Esophagus squamous epithelium (tissue), 5 donors: ENCODE data around the gene KLC4. TPM values are rescaled to one million over a fixed set of nuclear protein-coding genes. Genes with fewer than 3 reads are reported as not detected.
"Not testable (repeated sequence)": the region's sequence is repeated elsewhere in the genome, so short reads cannot be mapped to it uniquely, and the experiment has no call there.

Source experiments
- DNase-seq: peaks from one replicate; lab custom pipeline; 2025; lab: John Stamatoyannopoulos, UW
- H3K27ac ChIP-seq, 4 donors: fragments of 200-600 bp; sonication (generic); one replicate each; pipeline ENCODE4 v1.5.1; 2016 to 2019; ENCODE audit warnings: mild to moderate bottlenecking in 1 of 4
- H3K27me3 ChIP-seq, 4 donors: fragments of 200-600 bp; sonication (generic); 1 replicate in 3 of 4; 2 replicates in 1 of 4; pipeline versions ENCODE4 v1.5.1 to v1.6.0; 2017 to 2021; ENCODE audit warnings: antibody characterized with exemption in 1 of 4
- H3K36me3 ChIP-seq, 3 donors: fragments of 200-600 bp; sonication (generic); one replicate each; pipeline ENCODE4 v1.5.1; 2016 to 2019
- H3K4me1 ChIP-seq, 3 donors: fragments of 200-600 bp; sonication (generic); one replicate each; pipeline ENCODE4 v1.5.1; 2017 to 2019
- H3K4me3 ChIP-seq, 4 donors: fragments of 200-600 bp; sonication (generic); 1 replicate in 3 of 4; 2 replicates in 1 of 4; pipeline ENCODE4 v1.5.1; 2016 to 2019; ENCODE audit warnings: mild to moderate bottlenecking in 2 of 4, moderate library complexity in 1 of 4
- H3K9me3 ChIP-seq, 3 donors: fragments of 200-600 bp; sonication (generic); one replicate each; pipeline ENCODE4 v1.5.1; 2016 to 2019
- POLR2A ChIP-seq, 4 donors: fragments of 450-650 bp; IDR thresholded peaks; one replicate each; pipeline ENCODE4 v1.6.1; 2017; ENCODE audit warnings: antibody characterized with exemption in 4 of 4, mild to moderate bottlenecking in 4 of 4, moderate library complexity in 3 of 4
- WGBS, 2 donors: methylation state at CpG; one replicate each; pipeline ENCODE4 v1.1.5; 2018; 5-methylcytosine and 5-hydroxymethylcytosine counted together
- intact Hi-C: fragments of 100-400 bp; cut with DNase I; formaldehyde crosslinking; loops from one replicate; pipeline ENCODE4 v1.15.0; 2022
- total RNA-seq, 4 donors: library from RNA; depleted of rRNA; stranded (reverse); fragments of >200 nt; gene quantifications; one replicate each; pipeline ENCODE4 v1.1.0, GENCODE V29; 2016
- TF ChIP-seq, protein P1 (sequence below), 6 experiments: fragments of 450-650 bp in 4 of 6; fragments of 200-600 bp in 2 of 6; sonication (generic) in 2 of 6; IDR thresholded peaks; one replicate each; pipeline ENCODE4 v1.5.1; 2016 to 2019; ENCODE audit warnings: antibody characterized with exemption in 6 of 6, mild to moderate bottlenecking in 4 of 6, moderate library complexity in 4 of 6
- donor health status: DM: yes; HTN: yes; CAD: no.

KLC4 gene
- total RNA-seq, 4 donors from 2014 or later, result 4.5 to 15.8 (median 9.4) TPM

DNA sequence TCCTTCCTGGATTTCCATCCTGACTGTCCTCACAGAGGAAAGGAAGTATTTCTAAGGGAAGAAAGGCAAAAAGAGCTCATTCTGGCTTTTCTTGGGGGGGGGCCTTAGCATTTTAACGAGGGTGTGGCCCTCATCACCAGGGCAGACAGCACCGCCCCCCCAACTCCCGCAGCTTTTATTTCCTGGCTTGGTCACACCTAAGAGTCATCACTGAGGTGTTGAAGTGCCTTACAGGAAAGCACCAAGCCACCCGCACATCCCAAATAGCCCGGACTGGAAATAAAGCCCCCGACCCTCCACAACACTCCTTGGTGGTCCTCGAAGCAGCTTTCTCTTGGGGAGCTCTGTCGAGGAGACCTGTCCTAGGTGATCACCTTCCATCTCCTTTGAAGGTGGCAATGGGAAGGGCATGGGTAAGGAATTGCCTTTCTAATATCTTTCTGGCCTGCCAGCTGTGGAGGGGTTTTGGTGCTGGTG lies 17.9 kb downstream of the KLC4 start:
- intact Hi-C loops, result no loop called here
- Histone ChIP-seq H3K27ac (peak overlapping the region; percentile 78 to 86 (median 82)), H3K4me1 (peaks cover 9 to 48% (median 10%) of the 10 kb centered on the region in 3 donors), H3K36me3 (peaks cover 0 to 24% (median 0%) of the 10 kb centered on the region in 3 donors), H3K4me3 (peak overlapping the region; percentile 75 to 93 (median 86)), H3K27me3 (peaks cover 0 to 17% (median 0%) of the 10 kb centered on the region in 4 donors), H3K9me3 (no peaks in the 10 kb centered on the region)
- 6 to 28% methylated on average over 7 of the region's 8 CpGs for WGBS, 2 donors
- TF ChIP-seq, protein P1, sequence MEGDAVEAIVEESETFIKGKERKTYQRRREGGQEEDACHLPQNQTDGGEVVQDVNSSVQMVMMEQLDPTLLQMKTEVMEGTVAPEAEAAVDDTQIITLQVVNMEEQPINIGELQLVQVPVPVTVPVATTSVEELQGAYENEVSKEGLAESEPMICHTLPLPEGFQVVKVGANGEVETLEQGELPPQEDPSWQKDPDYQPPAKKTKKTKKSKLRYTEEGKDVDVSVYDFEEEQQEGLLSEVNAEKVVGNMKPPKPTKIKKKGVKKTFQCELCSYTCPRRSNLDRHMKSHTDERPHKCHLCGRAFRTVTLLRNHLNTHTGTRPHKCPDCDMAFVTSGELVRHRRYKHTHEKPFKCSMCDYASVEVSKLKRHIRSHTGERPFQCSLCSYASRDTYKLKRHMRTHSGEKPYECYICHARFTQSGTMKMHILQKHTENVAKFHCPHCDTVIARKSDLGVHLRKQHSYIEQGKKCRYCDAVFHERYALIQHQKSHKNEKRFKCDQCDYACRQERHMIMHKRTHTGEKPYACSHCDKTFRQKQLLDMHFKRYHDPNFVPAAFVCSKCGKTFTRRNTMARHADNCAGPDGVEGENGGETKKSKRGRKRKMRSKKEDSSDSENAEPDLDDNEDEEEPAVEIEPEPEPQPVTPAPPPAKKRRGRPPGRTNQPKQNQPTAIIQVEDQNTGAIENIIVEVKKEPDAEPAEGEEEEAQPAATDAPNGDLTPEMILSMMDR (IDR thresholded peaks at IDR 0.05), result no peak
- TF ChIP-seq POLR2A (IDR thresholded peaks at IDR 0.05), result no peak
- DNase-seq, result no peak

DNA sequence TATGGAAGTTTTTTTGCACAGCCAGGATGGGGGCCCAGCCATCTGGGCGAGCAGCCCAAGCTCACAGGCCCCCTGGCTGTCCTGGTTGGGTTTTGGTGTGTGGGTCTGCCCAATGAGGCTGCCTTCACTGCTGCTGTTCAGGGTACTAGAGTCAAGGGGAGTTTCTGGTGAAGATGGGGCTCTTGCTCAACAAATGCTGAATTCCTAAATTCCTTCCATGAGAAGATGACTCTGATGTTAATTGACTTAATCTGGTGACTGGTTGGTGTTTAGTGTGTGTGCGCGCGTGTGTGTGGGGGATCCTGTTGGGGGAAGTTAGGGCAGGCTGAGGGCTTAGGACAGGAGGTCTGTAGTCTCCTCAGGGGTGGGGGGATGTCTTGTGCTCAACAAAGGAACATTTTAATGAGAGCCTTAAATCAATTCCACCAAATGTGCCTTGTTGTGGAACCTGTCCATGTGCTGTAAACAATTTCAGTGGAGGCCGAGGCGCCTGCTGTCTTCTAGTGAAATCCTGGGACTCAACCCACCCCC lies 18.6 kb downstream of the KLC4 start:
- 75 to 87% methylated on average over 5 to 6 of the region's 6 CpGs for WGBS, 2 donors
- H3K4me1 ChIP-seq, result peaks cover 9 to 53% (median 10%) of the 10 kb centered on the region in 3 donors
- no peak for DNase-seq
- peak overlapping the region in 3 of 4 donors; percentile 80 to 86 (median 85) for H3K27ac ChIP-seq
- H3K4me3 ChIP-seq, result peak overlapping the region in 2 of 4 donors; percentile 83 to 93
- intact Hi-C loops, result no loop called here
- peaks cover 0 to 18% (median 0%) of the 10 kb centered on the region in 3 donors for H3K36me3 ChIP-seq
- H3K27me3 ChIP-seq, result peaks cover 0 to 17% (median 0%) of the 10 kb centered on the region in 4 donors
- no peaks in the 10 kb centered on the region for H3K9me3 ChIP-seq
- TF ChIP-seq, protein P1 (IDR thresholded peaks at IDR 0.05), result no peak
- no peak for TF ChIP-seq POLR2A (IDR thresholded peaks at IDR 0.05)

DNA sequence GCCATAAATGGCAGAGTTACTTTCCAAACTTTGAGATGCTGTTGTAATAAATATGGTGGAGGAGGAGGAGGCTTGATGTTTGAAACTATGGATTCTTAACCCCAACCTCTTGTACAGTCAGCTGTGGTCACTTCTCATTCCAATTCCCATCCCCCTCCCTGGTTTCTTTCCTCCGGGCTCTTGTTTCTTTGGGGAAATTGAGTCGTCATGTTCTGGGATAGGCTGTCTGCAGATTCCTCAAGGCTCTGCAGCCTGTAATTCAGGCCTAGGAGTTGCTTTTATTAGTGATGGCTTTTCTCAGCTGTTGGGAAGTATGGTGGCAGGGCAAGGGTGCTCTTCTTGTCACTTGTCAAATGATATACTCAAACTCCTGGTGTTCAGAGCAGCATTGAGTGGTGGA lies 19.3 kb downstream of the KLC4 start:
- DNase-seq, result no peak
- intact Hi-C loops, result no loop called here
- Histone ChIP-seq H3K9me3 (no peaks in the 10 kb centered on the region), H3K4me3 (no peak overlapping the region), H3K27me3 (peaks cover 0 to 17% (median 0%) of the 10 kb centered on the region in 4 donors), H3K27ac (no peak overlapping the region), H3K4me1 (peaks cover 9 to 56% (median 10%) of the 10 kb centered on the region in 3 donors), H3K36me3 (peaks cover 0 to 11% (median 0%) of the 10 kb centered on the region in 3 donors)
- no peak for TF ChIP-seq POLR2A (IDR thresholded peaks at IDR 0.05)
- TF ChIP-seq, protein P1 (IDR thresholded peaks at IDR 0.05), result no peak
- 72 to 84% methylated on average over 2 of the region's 2 CpGs for WGBS, 2 donors

DNA sequence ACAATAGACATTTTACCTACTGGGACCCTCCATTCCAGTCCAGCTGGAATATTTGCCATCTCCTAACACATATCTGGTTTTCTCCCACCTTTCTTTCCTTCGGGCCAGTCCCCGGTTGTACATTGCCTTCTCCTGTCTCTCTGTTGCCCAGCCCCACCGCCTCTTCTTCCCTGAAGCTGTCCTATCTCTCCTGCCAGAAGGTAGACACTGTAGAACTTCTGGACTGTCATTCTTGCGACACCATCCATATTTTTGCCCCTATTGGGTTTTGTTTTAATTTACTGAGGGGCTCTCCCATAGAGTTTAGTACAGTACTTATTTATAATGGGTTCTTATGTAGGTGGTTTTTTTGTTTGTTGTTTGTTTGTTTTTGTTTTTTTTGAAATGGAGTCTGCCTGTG lies 21.6 kb downstream of the KLC4 start:
- Histone ChIP-seq H3K9me3 (no peaks in the 10 kb centered on the region), H3K4me1 (peaks cover 1 to 41% (median 6%) of the 10 kb centered on the region in 3 donors), H3K27ac (no peak overlapping the region), H3K27me3 (peaks cover 0 to 16% (median 0%) of the 10 kb centered on the region in 4 donors), H3K4me3 (no peak overlapping the region), H3K36me3 (no peaks in the 10 kb centered on the region)
- WGBS, 2 donors, result 87 to 94% methylated on average over 4 of the region's 4 CpGs
- DNase-seq, result no peak
- intact Hi-C loops, result no loop called here
- TF ChIP-seq, protein P1 (IDR thresholded peaks at IDR 0.05), result no peak
- TF ChIP-seq POLR2A (IDR thresholded peaks at IDR 0.05), result no peak

DNA sequence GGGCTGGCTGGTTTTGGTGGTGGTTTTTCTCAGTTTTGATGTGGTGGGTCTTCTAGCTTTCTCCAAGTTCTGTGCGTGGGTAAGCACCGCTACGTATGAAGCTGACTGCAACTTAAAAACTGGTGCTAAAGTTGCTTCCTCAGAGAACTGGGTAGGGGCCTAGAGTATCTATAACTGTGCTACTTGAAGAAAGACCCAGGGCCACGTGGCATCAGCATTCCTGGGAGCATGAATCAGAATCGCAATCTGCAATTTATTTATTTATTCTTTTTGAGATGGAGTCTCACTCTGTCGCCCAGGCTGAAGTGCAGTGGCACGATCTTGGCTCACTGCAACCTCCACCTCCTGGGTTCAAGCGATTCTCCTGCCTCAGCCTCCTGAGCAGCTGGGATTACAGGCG lies 22.5 kb downstream of the KLC4 start:
- WGBS, 2 donors, result 81 to 85% methylated on average over 5 to 9 of the region's 9 CpGs
- H3K4me3 ChIP-seq, H3K36me3 ChIP-seq, H3K27ac ChIP-seq, H3K27me3 ChIP-seq, H3K9me3 ChIP-seq, DNase-seq, intact Hi-C loops: not testable (repeated sequence)
- peaks cover 0 to 43% (median 6%) of the 10 kb centered on the region in 3 donors for H3K4me1 ChIP-seq
